ENCODE results near the gene DCLRE1B. TPM values are rescaled to one million over a fixed set of nuclear protein-coding genes. Genes with fewer than 3 reads are reported as not detected.

DCLRE1B gene
- total and polyA plus RNA-seq, 5 donors from 2014 or later = 2.2 to 7.0 (median 5.7) TPM

GRCh38 chr1:113937146-113937545 is 32.0 kb downstream of the DCLRE1B start:
- DNase-seq (no peak), ATAC-seq (ENCODE audit: low read depth in 2 of 2) (peak in 1 of 2 donors; percentile 33)
- no peaks in the 10 kb centered on the region for H3K27me3 Mint-ChIP-seq
- peak overlapping the region; percentile 56 to 83 (median 66) for H3K4me3 Mint-ChIP-seq
- H3K27ac ChIP-seq (ENCODE audit: insufficient read depth, low read length, poor library complexity, severe bottlenecking) = no peak overlapping the region
- peaks cover 30% of the 10 kb centered on the region for H3K36me3 Mint-ChIP-seq
- peak overlapping the region; percentile 23 for H3K4me3 ChIP-seq (ENCODE audit: low read depth, low read length)
- peak overlapping the region; percentile 47 to 89 (median 65) for H3K27ac Mint-ChIP-seq
- peaks cover 52 to 91% (median 71%) of the 10 kb centered on the region in 4 donors for H3K4me1 Mint-ChIP-seq
- H3K9me3 ChIP-seq (ENCODE audit: control insufficient read depth in 2 of 2, low read length in 2 of 2) = no peaks in the 10 kb centered on the region
- H3K9me3 Mint-ChIP-seq = peaks cover 0 to 2% (median 0%) of the 10 kb centered on the region in 7 donors
- peaks cover 13% of the 10 kb centered on the region for H3K36me3 ChIP-seq (ENCODE audit: control insufficient read depth, insufficient read depth, low read length)
- peaks cover 80% of the 10 kb centered on the region for H3K4me1 ChIP-seq (ENCODE audit: control insufficient read depth, insufficient read depth, low read length, poor library complexity, severe bottlenecking)
- no peaks in the 10 kb centered on the region for H3K27me3 ChIP-seq (ENCODE audit: control insufficient read depth, insufficient read depth, low read length)

- H3K4me1 Mint-ChIP-seq = peaks cover 45 to 87% (median 66%) of the 10 kb centered on the region in 4 donors
- DNase-seq (no peak), ATAC-seq (ENCODE audit: low read depth in 2 of 2) (no peak)
- H3K4me3 ChIP-seq (ENCODE audit: low read depth, low read length) = peak overlapping the region; percentile 27
- no peaks in the 10 kb centered on the region for H3K9me3 ChIP-seq (ENCODE audit: control insufficient read depth in 2 of 2, low read length in 2 of 2)
- peaks cover 69% of the 10 kb centered on the region for H3K4me1 ChIP-seq (ENCODE audit: control insufficient read depth, insufficient read depth, low read length, poor library complexity, severe bottlenecking)
- H3K36me3 ChIP-seq (ENCODE audit: control insufficient read depth, insufficient read depth, low read length) = peaks cover 17% of the 10 kb centered on the region
- H3K27ac ChIP-seq (ENCODE audit: insufficient read depth, low read length, poor library complexity, severe bottlenecking) = no peak overlapping the region
- no peaks in the 10 kb centered on the region for H3K27me3 ChIP-seq (ENCODE audit: control insufficient read depth, insufficient read depth, low read length)
- peaks cover 30% of the 10 kb centered on the region for H3K36me3 Mint-ChIP-seq
- H3K4me3 Mint-ChIP-seq = peak overlapping the region; percentile 35 to 61 (median 50)
- peaks cover 0 to 2% (median 0%) of the 10 kb centered on the region in 7 donors for H3K9me3 Mint-ChIP-seq
- no peaks in the 10 kb centered on the region for H3K27me3 Mint-ChIP-seq
- H3K27ac Mint-ChIP-seq = peak overlapping the region; percentile 65 to 89 (median 77)
Measured at GRCh38 chr1:113938192-113938591, 33.1 kb downstream of the DCLRE1B start.

DNA sequence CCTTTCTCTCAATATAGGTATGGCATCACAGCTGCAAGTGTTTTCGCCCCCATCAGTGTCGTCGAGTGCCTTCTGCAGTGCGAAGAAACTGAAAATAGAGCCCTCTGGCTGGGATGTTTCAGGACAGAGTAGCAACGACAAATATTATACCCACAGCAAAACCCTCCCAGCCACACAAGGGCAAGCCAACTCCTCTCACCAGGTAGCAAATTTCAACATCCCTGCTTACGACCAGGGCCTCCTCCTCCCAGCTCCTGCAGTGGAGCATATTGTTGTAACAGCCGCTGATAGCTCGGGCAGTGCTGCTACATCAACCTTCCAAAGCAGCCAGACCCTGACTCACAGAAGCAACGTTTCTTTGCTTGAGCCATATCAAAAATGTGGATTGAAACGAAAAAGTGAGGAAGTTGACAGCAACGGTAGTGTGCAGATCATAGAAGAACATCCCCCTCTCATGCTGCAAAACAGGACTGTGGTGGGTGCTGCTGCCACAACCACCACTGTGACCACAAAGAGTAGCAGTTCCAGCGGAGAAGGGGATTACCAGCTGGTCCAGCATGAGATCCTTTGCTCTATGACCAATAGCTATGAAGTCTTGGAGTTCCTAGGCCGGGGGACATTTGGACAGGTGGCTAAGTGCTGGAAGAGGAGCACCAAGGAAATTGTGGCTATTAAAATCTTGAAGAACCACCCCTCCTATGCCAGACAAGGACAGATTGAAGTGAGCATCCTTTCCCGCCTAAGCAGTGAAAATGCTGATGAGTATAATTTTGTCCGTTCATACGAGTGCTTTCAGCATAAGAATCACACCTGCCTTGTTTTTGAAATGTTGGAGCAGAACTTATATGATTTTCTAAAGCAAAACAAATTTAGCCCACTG is 35.5 kb downstream of the DCLRE1B start:
- Mint-ChIP-seq H3K9me3 (no peaks in the 10 kb centered on the region), H3K4me1 (peaks cover 32 to 82% (median 61%) of the 10 kb centered on the region in 4 donors), H3K36me3 (peaks cover 21% of the 10 kb centered on the region), H3K27ac (peak overlapping the region; percentile 83 to 96 (median 89)), H3K27me3 (no peaks in the 10 kb centered on the region), H3K4me3 (peak overlapping the region; percentile 56 to 84 (median 82))
- no peaks in the 10 kb centered on the region for H3K27me3 ChIP-seq (ENCODE audit: control insufficient read depth, insufficient read depth, low read length)
- H3K9me3 ChIP-seq (ENCODE audit: control insufficient read depth in 2 of 2, low read length in 2 of 2) = no peaks in the 10 kb centered on the region
- peak in 2 of 3 donors; percentile 27 to 42 for DNase-seq
- peaks cover 59% of the 10 kb centered on the region for H3K4me1 ChIP-seq (ENCODE audit: control insufficient read depth, insufficient read depth, low read length, poor library complexity, severe bottlenecking)
- ATAC-seq (ENCODE audit: low read depth in 2 of 2) = peak; percentile 46 to 47
- peaks cover 32% of the 10 kb centered on the region for H3K36me3 ChIP-seq (ENCODE audit: control insufficient read depth, insufficient read depth, low read length)
- peak overlapping the region; percentile 61 for H3K27ac ChIP-seq (ENCODE audit: insufficient read depth, low read length, poor library complexity, severe bottlenecking)
- peak overlapping the region; percentile 68 for H3K4me3 ChIP-seq (ENCODE audit: low read depth, low read length)

GRCh38 chr1:113941245-113941559 is 36.1 kb downstream of the DCLRE1B start:
- Mint-ChIP-seq H3K9me3 (no peaks in the 10 kb centered on the region), H3K4me3 (peak overlapping the region in 3 of 4 donors; percentile 82 to 84 (median 83)), H3K36me3 (peaks cover 21% of the 10 kb centered on the region), H3K27ac (peak overlapping the region; percentile 83 to 96 (median 89)), H3K4me1 (peaks cover 31 to 82% (median 61%) of the 10 kb centered on the region in 4 donors), H3K27me3 (no peaks in the 10 kb centered on the region)
- peak overlapping the region; percentile 61 for H3K27ac ChIP-seq (ENCODE audit: insufficient read depth, low read length, poor library complexity, severe bottlenecking)
- H3K27me3 ChIP-seq (ENCODE audit: control insufficient read depth, insufficient read depth, low read length) = no peaks in the 10 kb centered on the region
- ATAC-seq (ENCODE audit: low read depth in 2 of 2) (no peak), DNase-seq (no peak)
- H3K9me3 ChIP-seq (ENCODE audit: control insufficient read depth in 2 of 2, low read length in 2 of 2) = no peaks in the 10 kb centered on the region
- H3K4me1 ChIP-seq (ENCODE audit: control insufficient read depth, insufficient read depth, low read length, poor library complexity, severe bottlenecking) = peaks cover 58% of the 10 kb centered on the region
- H3K4me3 ChIP-seq (ENCODE audit: low read depth, low read length) = peak overlapping the region; percentile 68
- peaks cover 33% of the 10 kb centered on the region for H3K36me3 ChIP-seq (ENCODE audit: control insufficient read depth, insufficient read depth, low read length)

DNA sequence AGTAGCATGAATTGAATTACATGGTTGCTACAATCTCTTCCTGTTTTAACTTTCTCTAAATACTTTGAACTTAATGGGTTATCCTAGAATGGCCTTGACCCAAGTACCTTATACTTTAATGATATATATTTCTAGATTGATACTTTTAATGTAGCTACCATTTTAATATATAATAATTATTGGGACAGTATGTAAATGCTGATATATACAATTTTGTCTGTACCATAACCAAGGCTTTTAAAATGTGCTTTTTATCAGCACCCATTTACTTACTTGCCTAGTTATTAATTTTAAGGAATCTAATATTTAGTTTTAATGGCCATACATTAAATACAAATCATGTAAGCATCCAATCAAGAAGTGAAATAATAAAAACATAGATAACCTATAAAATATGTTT is 37.4 kb downstream of the DCLRE1B start:
- ATAC-seq (ENCODE audit: low read depth in 2 of 2) = no peak
- Histone ChIP-seq H3K4me3 (ENCODE audit: low read depth, low read length) (no peak overlapping the region), H3K36me3 (ENCODE audit: control insufficient read depth, insufficient read depth, low read length) (peaks cover 33% of the 10 kb centered on the region), H3K9me3 (ENCODE audit: control insufficient read depth in 2 of 2, low read length in 2 of 2) (no peaks in the 10 kb centered on the region), H3K27me3 (ENCODE audit: control insufficient read depth, insufficient read depth, low read length) (no peaks in the 10 kb centered on the region), H3K27ac (ENCODE audit: insufficient read depth, low read length, poor library complexity, severe bottlenecking) (no peak overlapping the region), H3K4me1 (ENCODE audit: control insufficient read depth, insufficient read depth, low read length, poor library complexity, severe bottlenecking) (peaks cover 60% of the 10 kb centered on the region)
- Mint-ChIP-seq H3K36me3 (peaks cover 21% of the 10 kb centered on the region), H3K4me3 (peak overlapping the region in 2 of 4 donors; percentile 31 to 44), H3K9me3 (no peaks in the 10 kb centered on the region), H3K27ac (peak overlapping the region in 1 of 3 donors; percentile 68), H3K27me3 (no peaks in the 10 kb centered on the region), H3K4me1 (peaks cover 30 to 82% (median 64%) of the 10 kb centered on the region in 4 donors)
- no peak for DNase-seq

DNA sequence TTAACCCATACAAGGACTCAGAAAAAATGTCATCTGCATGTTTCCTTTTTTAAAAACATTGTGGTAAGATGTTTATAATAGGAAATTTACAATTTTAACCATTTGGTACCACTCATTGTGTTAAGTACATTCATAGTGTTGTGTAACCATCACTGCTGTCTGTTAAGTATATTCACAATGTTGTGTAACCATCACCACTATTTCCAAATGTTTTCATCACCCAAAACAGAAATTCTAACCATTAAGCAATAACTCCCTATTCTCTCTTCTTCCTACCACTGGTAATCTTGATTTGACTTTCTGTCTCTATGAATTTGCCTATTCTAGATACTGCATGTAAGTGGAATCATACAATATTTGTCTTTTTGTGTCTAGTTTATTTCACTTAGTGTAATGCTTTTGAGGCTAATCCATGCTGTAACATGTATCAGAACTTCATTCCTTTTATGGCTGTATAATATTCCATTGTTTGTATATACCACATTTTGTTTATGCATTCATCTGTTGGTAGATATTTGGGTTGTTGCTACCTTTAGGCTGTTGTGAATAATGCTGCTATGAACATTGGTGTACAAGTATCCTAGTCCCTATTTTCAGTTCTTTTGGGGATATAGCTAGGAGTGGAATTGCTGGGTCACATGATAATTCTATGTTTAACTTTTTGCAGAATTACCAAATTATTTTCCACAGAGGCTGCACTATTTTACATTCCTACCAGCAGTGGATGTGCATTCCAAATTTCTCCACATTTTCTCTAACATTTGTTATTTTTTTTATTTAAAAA is 38.1 kb downstream of the DCLRE1B start:
- peaks cover 33% of the 10 kb centered on the region for H3K36me3 ChIP-seq (ENCODE audit: control insufficient read depth, insufficient read depth, low read length)
- DNase-seq (no peak), ATAC-seq (ENCODE audit: low read depth in 2 of 2) (no peak)
- Mint-ChIP-seq H3K4me1 (peaks cover 31 to 82% (median 66%) of the 10 kb centered on the region in 4 donors), H3K4me3 (peak overlapping the region in 2 of 4 donors; percentile 45 to 52), H3K27ac (peak overlapping the region in 1 of 3 donors; percentile 78), H3K27me3 (no peaks in the 10 kb centered on the region), H3K36me3 (peaks cover 21% of the 10 kb centered on the region), H3K9me3 (no peaks in the 10 kb centered on the region)
- H3K9me3 ChIP-seq (ENCODE audit: control insufficient read depth in 2 of 2, low read length in 2 of 2) = no peaks in the 10 kb centered on the region
- no peak overlapping the region for H3K27ac ChIP-seq (ENCODE audit: insufficient read depth, low read length, poor library complexity, severe bottlenecking)
- H3K4me1 ChIP-seq (ENCODE audit: control insufficient read depth, insufficient read depth, low read length, poor library complexity, severe bottlenecking) = peaks cover 60% of the 10 kb centered on the region
- no peaks in the 10 kb centered on the region for H3K27me3 ChIP-seq (ENCODE audit: control insufficient read depth, insufficient read depth, low read length)
- H3K4me3 ChIP-seq (ENCODE audit: low read depth, low read length) = no peak overlapping the region

- Histone ChIP-seq H3K27ac (ENCODE audit: insufficient read depth, low read length, poor library complexity, severe bottlenecking) (no peak overlapping the region), H3K36me3 (ENCODE audit: control insufficient read depth, insufficient read depth, low read length) (peaks cover 33% of the 10 kb centered on the region), H3K9me3 (ENCODE audit: control insufficient read depth in 2 of 2, low read length in 2 of 2) (no peaks in the 10 kb centered on the region), H3K4me1 (ENCODE audit: control insufficient read depth, insufficient read depth, low read length, poor library complexity, severe bottlenecking) (peaks cover 49% of the 10 kb centered on the region), H3K4me3 (ENCODE audit: low read depth, low read length) (peak overlapping the region; percentile 75), H3K27me3 (ENCODE audit: control insufficient read depth, insufficient read depth, low read length) (no peaks in the 10 kb centered on the region)
- Mint-ChIP-seq H3K27me3 (no peaks in the 10 kb centered on the region), H3K36me3 (peaks cover 19% of the 10 kb centered on the region), H3K4me1 (peaks cover 24 to 82% (median 62%) of the 10 kb centered on the region in 4 donors), H3K4me3 (peak overlapping the region in 3 of 4 donors; percentile 22 to 83 (median 47)), H3K27ac (peak overlapping the region in 2 of 3 donors; percentile 42 to 93), H3K9me3 (no peaks in the 10 kb centered on the region)
- ATAC-seq (ENCODE audit: low read depth in 2 of 2) (no peak), DNase-seq (no peak)
Measured at GRCh38 chr1:113945329-113945728, 40.2 kb downstream of the DCLRE1B start.
